Islet precursor cell (in vitro differentiated cells): ENCODE measurements around the gene CD151.
A peak's percentile ranks its signal among the peaks of the same experiment; 100 is the strongest.

Source experiments
- DNase-seq: peaks from one replicate; pipeline ENCODE4 v3.0.0-alpha.2; 2018

The CD151 gene

GRCh38 chr11:843818-844692 is 11.3 kb downstream of the CD151 start:
- peak; percentile 97 for DNase-seq

DNA sequence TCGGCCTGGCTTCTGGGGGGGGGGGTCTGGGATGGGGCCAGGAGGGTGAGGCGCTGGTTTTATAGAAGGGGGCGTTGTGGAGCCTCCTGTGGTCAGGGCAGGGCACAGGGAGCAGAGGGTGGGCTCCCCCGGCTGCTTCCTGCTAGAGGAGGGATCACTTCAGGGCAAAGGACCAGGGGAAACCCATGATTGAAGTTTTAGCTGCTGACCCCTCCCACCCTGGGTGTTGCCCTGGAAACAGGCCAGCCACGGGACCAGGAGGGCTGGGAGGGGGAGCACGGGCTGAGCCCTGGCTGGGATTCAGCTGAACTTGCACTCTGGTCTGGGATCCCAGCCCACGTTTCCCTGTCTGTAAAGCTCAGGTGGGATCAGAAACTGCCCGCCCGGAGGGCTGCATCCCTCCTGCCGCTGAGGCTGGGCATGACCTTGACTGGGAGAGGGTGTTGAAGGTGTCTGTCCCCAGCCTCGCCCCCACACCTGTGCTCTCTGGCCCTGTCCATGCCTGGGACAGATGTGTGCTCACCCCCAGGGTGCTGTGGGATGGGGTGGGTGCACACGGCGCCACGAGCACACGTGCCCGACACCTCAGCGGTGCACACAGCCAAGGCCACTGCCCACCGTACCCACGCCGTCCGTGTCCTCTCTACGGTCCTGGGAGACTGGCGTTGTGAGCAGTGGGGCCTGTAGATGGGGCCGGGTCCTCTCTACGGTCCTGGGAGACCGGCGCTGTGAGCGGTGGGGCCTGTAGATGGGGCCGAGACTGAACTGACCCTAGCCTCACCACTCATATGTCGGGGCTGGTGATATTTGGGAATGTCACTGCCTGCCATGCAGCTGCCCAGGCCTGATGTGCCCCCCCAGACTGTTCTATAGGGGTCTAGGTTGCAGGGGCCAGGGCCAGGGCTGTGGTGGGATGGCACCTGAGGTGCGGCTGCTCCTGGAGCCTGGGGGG is 12.2 kb downstream of the CD151 start:
- DNase-seq, result peak; percentile 94

DNA sequence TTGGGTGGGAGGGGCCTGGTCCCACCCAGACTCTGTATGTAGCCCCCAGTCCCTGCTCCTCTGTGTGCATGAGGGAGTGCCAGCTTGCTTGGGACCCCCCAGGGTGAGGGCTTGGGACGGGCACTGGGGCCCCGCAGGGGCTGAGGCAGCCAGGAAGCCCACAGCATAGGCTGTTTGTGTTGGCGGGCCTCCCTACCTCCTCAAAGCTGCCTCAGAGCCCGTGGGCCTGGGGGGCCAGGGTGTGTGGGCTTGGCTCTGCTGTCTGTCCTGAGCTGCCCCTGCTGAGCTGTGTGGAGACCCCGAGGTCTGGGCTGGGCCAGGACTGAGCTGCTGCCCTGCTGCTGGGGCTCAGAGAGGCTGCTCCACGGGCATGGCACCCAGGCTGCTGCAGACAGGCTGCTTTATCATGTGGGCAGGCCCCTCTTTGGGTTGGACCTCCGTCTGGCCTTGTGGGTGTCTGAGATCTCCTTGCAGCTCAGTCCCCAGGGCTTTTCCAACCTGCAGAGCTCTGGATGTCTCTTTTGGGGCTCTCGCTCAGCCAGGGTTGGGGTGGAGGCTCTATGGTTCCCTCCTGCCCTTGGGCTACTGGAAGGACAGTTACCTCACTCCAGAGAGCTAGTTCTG is 13.2 kb downstream of the CD151 start:
- no peak for DNase-seq

DNA sequence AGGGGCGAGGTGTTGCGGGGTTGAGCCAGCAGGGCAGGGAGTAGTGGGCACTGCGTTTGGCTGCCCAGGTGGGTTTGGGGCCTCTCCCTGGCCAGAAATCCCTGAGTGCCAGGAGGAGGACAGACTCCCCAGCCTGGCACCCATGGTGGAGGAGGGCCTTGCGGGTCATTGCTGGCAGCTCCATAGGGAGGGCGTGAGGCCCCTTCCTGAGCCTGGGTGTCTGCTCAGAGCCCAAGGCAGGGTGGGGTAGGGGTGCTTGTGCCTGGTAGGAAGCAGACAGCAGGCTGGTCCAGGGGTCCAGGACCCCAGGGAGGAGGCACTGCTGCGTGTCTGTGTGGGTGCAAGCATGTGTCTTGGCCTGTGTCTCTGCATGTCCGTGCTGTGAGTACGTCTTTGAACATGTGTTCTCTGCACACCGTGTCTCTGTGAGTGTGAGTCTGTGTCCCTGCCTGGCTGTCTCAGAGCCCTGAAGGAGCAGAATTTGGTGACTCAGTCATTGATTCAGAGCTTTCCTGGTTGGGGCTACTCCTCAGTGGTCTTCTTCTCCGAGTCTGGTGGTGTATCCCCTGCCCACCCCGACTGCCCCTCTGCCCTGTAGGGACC is 13.8 kb downstream of the CD151 start:
- no peak for DNase-seq

DNA sequence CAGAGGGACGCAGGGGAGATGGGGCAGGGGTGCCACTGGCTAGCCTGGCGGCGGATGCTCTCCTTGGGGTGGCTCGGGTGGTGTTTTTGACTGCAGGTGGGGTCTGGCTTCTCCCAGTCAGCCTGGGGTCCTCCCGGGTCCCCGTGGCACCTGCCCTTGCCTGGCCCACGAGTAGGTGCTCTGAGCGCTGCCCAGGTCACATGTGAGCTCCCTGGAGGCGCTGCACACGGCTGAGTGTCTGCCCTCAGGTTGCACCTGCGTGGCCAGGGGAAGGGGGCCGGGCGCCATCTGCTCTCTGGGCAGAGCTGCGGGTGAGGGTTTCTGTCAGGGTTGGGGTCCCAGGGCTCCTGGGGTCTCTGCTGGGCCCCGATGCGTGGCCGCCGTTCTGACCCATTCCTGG is 15.1 kb downstream of the CD151 start:
- DNase-seq, result no peak

DNA sequence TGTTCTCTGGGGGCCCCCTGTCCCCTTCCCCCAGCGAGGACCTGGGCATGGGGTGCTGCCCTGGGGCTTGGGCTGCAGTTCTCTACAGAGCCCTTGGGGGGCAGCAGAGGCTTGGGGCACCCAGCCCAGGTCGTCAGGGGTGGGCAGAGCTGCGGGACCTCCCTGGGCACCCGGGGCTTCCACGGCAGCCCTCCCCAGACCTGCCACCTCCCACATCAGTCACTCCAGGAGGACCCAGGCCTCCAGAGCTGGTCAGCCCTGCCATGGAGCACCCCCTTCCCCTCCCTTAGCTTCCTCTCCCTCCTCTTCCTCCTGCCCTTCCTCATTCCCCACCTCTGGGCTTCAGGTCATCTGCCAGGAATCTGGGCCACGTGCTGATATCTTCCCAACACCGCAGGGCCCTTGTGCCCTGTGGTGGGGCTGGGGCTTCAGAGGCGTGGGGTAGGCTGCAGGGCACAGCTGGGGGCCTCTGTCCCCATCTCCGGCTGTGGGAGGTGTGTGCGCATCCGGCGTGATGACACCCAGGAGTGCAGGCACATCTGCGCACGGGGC is 15.7 kb downstream of the CD151 start:
- DNase-seq, result no peak

DNA sequence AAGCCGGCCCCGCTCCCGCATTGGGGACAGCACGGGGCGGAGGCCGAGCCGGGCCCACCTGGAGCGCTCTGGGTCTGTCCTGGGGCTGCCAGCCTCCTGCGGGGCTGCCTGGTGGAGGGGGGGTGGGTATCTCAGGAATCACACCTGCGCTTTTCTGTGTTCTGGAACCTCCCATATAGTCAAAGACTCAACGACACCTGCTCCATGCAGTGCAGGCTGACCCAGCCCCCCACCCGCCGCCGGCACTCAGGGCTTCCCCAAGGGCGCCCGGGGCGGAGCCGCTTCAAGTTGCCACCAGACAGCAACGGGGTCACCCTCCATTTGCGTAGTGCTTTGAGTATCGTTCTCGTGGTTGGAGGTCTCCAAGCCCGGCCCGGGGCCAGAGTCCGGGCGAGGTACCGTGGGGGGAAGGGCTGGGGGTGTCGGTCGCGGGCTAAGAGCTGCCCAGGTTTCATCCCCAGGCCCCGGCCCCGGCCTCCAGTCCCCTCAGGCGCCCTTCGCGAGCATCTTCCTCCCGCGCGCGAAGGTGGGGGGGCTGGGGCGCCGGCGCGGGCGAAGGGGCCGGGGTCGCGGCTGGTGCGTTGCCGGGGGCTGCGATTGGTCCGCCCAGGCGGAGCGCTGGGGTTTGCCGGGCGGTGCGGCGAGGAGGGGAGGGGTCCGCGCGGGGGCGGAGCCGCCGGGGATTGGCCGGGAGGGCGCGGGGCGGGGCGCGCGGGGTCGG is 16.5 kb downstream of the CD151 start:
- no peak for DNase-seq

- no peak for DNase-seq
These were observed 17.4 kb downstream of the CD151 start for GRCh38 chr11:849951-850774.

GRCh38 chr11:850775-851763 is 18.3 kb downstream of the CD151 start:
- no peak for DNase-seq

GRCh38 chr11:852762-853161 is 20.0 kb downstream of the CD151 start:
- DNase-seq, result no peak

DNA sequence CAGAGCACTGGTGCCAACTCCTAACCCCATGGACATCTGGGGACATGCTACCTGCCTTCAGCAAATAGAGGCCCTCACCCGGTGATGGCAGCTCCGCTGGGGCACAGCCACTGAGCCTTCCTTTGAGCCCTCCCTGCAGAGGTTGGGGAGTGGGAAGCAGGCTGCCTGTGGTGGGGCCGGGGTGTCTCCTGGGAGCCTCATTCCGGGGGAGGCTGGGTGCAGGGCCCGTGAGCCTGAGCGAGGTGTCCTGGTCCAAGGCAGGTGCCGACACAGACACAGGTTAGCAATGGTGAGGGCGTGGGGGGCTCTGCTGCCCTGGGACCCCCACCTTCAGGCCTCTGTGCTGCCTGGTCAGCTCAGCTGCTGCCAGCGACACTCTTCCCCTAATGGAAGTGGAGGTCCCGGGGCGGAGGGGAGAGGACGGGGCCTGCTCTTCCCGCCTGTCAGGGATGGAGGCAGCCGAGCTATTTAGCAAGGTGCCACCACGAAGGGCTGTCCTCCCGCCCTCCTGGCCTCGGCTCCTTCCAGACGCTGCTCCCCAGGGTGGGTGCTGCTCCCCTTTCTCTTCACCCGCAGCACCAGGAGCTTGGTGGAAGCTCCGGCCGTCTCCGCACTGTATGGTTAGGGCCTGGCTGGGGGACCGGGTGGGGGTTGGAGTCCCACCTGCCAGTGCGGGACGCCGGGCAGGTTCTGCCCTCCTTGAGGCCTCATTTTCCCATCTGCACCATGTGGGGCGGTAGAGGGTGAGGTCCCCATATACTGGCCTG is 21.1 kb downstream of the CD151 start:
- DNase-seq, result no peak

- no peak for DNase-seq
These were observed 22.0 kb downstream of the CD151 start for GRCh38 chr11:854601-855329.

GRCh38 chr11:855330-855674 is 22.6 kb downstream of the CD151 start:
- DNase-seq, result no peak

DNA sequence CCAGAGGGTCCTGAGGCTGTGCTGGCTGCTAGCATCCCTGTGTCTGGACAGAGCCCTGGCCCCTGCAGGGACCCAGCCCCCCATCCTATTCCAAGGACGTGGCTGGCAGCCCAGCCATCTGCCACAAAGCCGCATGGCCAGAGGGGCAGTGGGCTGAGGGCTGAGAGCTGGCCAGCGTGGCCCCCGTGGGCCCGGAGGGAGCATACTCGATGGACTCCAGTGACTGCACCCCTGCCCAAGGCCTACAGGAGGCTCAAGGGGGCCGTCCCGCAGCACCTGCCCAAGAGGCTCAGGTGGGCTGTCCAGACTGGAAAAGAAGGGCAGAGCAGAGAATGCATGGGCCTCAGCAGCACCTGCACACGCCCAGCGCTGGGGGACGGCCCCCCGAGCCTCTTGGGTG is 23.0 kb downstream of the CD151 start:
- no peak for DNase-seq

DNA sequence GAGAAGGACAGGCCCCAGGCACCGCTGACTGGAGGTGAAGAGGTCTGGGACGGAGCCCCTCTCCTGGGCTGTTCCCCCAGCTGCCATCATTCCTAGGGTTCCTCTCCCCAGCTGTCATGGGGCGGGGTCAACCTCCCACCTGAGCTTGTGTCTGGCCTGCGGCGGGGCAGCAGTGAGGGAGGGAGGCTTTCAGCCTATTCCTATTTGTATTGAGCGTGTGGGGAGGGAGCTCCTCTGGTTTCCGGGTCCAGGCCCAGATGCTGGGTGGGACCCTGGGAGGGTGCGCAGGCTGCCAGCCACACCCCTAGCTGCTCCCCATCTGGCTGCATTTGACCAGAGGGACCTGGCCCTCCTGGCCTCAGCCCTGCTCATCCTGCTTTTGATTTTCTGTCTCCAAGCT is 23.6 kb downstream of the CD151 start:
- DNase-seq, result no peak

DNA sequence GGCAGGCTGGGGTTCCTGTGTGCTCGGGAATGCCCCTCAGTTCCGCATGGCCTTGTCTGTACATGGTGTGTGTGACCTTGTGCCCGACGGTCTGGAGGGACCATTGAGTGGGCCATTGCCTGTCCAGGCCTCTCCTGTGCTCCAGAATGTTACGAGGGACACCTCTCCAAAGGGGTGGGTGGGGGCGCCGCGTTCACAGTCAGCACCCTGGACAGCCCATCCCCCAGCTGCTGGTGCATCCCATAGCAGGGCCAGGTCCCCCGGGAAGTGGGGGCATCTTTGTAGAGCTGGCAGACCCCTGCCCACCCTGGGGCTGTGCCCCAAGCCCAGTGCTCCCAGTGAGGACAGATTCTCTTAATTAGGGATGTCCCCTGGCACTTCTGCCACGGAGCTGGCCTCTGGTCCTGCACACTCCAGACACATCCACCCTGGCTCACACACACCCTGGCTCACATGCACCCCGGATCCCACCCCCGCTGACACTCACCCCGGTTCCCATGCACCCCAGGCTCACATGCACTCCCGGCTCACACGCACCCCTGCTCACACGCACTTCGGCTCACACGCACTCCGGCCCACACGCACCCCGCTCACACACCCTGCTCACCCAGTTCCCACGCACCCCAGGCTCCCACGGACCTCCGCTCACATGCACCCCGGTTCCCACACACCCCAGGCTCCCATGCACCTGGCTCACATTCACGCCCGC is 25.5 kb downstream of the CD151 start:
- no peak for DNase-seq

DNA sequence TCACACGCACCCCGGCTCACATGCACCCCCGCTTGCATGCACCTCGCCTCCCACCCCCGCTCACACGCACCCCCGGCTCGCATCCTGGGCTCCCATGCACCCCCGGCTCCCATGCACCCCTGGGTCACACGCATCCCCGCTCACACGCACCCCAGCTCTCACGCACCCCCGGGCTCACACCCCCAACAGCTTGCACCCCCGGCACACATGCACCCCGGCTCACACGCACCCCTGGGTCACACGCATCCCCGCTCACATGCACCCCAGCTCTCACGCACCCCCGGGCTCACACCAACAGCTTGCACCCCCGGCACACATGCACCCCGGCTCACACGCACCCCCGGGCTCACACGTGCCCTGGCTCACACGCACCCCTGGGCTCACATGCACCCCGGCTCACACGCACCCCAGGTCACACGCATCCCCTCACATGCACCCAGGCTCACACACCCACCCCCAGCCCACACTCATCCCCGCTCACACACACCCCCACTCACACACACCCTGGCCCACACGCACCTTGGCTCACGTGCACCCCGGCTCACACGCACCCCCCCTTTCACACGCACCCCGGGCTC is 26.1 kb downstream of the CD151 start:
- DNase-seq, result no peak
